HL-60 (cell line): ENCODE data around the gene PF4V1.

Experiments
- CTCF ChIP-seq: IDR thresholded peaks from one replicate; pipeline ENCODE4 v1.5.1; 2011; ENCODE audit warnings: low read length, control low read depth, inconsistent platforms; ENCODE audit not compliant: insufficient read depth
- REST ChIP-seq: IDR thresholded peaks from 2 replicates; pipeline ENCODE4 v1.6.1; 2012; ENCODE audit warnings: low read depth; ENCODE audit not compliant: insufficient replicate concordance
- SPI1 ChIP-seq: IDR thresholded peaks from 2 replicates; pipeline ENCODE4 v1.6.1; 2012; ENCODE audit warnings: low read depth, mild to moderate bottlenecking, borderline replicate concordance

GRCh38 chr4:73870768-73871167 lies 17.7 kb downstream of the PF4V1 start:
- TF ChIP-seq CTCF (no peak), REST (no peak), SPI1 (no peak)
